SIG-M5 treated with dmso at 0.1 percent for 504 hours (cell line): ENCODE results near the gene DIAPH2.
A peak's percentile ranks its signal among the peaks of the same experiment; 100 is the strongest.

Experiments used
- DNase-seq: peaks from one replicate; lab custom pipeline; 2025; ENCODE audit not compliant: unreplicated experiment; lab: John Stamatoyannopoulos, UW

Gene DIAPH2

GRCh38 chrX:97446298-97446882, 761.7 kb downstream of the DIAPH2 start:
- no peak for DNase-seq

- DNase-seq, result no peak
Measured at GRCh38 chrX:97447306-97447705, 762.7 kb downstream of the DIAPH2 start.

GRCh38 chrX:97452283-97452682, 767.6 kb downstream of the DIAPH2 start:
- DNase-seq, result no peak

- DNase-seq, result no peak
Measured at GRCh38 chrX:97461763-97462162, 777.1 kb downstream of the DIAPH2 start.

- no peak for DNase-seq
Measured at GRCh38 chrX:97471071-97471470, 786.4 kb downstream of the DIAPH2 start.

- no peak for DNase-seq
Measured at GRCh38 chrX:97474933-97475332, 790.3 kb downstream of the DIAPH2 start.

GRCh38 chrX:97479106-97479890, 794.7 kb downstream of the DIAPH2 start:
- no peak for DNase-seq

- no peak for DNase-seq
Measured at GRCh38 chrX:97481228-97481627, 796.6 kb downstream of the DIAPH2 start.

GRCh38 chrX:97482666-97483300, 798.1 kb downstream of the DIAPH2 start:
- DNase-seq, result no peak

- peak; percentile 53 for DNase-seq
Measured at GRCh38 chrX:97490656-97491055, 806.0 kb downstream of the DIAPH2 start.

GRCh38 chrX:97494756-97495372, 810.2 kb downstream of the DIAPH2 start:
- no peak for DNase-seq

- peak; percentile 6 for DNase-seq
Measured at GRCh38 chrX:97498093-97498492, 813.5 kb downstream of the DIAPH2 start.

GRCh38 chrX:97504431-97504830, 819.8 kb downstream of the DIAPH2 start:
- DNase-seq, result no peak

- DNase-seq, result no peak
Measured at GRCh38 chrX:97517763-97518162, 833.1 kb downstream of the DIAPH2 start.

- no peak for DNase-seq
Measured at GRCh38 chrX:97522307-97522706, 837.7 kb downstream of the DIAPH2 start.

- DNase-seq, result no peak
Measured at GRCh38 chrX:97524340-97524739, 839.7 kb downstream of the DIAPH2 start.

GRCh38 chrX:97524997-97525396, 840.4 kb downstream of the DIAPH2 start:
- no peak for DNase-seq

- DNase-seq, result peak; percentile 7
Measured at GRCh38 chrX:97525981-97526380, 841.3 kb downstream of the DIAPH2 start.

- DNase-seq, result peak; percentile 2
Measured at GRCh38 chrX:97527725-97528124, 843.1 kb downstream of the DIAPH2 start.

- peak; percentile 1 for DNase-seq
Measured at GRCh38 chrX:97529536-97530200, 845.0 kb downstream of the DIAPH2 start.

- DNase-seq, result no peak
Measured at GRCh38 chrX:97531825-97532224, 847.2 kb downstream of the DIAPH2 start.
